ENCODE results near the gene RIC3. TPM values are rescaled to one million over a fixed set of nuclear protein-coding genes. Genes with fewer than 3 reads are reported as not detected.
A peak's percentile ranks its signal among the peaks of the same experiment; 100 is the strongest.

Gene RIC3
- total RNA-seq, 4 donors from 2014 or later: 2.2 to 7.1 (median 4.1) TPM

DNA sequence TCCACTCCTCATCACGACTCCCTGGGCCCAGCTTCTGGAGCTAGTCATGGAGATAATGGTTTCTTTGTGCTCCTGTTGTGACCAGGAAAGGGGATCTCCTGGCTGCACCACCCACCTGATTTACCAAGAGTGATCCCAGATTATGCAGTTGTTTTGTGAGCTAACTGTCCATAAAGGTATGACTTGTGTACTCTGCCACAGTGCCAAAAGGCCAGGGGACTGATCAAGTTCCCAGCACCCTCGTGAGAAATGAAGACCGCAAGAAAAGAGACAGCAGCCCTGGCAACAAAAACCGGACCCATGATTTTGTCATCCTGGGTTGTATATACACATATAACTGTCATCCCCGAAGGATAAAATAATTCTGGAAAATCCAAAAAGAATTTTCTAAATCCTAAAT, 61.2 kb downstream of the RIC3 start:
- in situ Hi-C loops (cut with MboI; ENCODE audit: low sequenced_read_pairs in 4 of 4): loop anchor here in 2 of 4 donors (10.0 kb wide), 2 partner anchors 73 to 213 kb away; no protein-coding TSS in a partner anchor
- intact Hi-C loops (cut with DNase I; ENCODE audit: low total_unique reads): no loop called here
- Histone ChIP-seq H3K4me1 (peaks cover 35 to 44% of the 10 kb centered on the region in 2 donors), H3K36me3 (no peaks in the 10 kb centered on the region), H3K4me3 (peak overlapping the region in 1 of 4 donors; percentile 2), H3K27ac (peak overlapping the region; percentile 5 to 70 (median 63)), H3K27me3 (no peaks in the 10 kb centered on the region), H3K9me3 (no peaks in the 10 kb centered on the region)
- ATAC-seq (peak; percentile 79 to 86), DNase-seq (peak; percentile 48 to 67)
- TF ChIP-seq, protein P1, sequence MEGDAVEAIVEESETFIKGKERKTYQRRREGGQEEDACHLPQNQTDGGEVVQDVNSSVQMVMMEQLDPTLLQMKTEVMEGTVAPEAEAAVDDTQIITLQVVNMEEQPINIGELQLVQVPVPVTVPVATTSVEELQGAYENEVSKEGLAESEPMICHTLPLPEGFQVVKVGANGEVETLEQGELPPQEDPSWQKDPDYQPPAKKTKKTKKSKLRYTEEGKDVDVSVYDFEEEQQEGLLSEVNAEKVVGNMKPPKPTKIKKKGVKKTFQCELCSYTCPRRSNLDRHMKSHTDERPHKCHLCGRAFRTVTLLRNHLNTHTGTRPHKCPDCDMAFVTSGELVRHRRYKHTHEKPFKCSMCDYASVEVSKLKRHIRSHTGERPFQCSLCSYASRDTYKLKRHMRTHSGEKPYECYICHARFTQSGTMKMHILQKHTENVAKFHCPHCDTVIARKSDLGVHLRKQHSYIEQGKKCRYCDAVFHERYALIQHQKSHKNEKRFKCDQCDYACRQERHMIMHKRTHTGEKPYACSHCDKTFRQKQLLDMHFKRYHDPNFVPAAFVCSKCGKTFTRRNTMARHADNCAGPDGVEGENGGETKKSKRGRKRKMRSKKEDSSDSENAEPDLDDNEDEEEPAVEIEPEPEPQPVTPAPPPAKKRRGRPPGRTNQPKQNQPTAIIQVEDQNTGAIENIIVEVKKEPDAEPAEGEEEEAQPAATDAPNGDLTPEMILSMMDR (IDR thresholded peaks at IDR 0.05 in 4 of 5, conservative IDR thresholded peaks at IDR 0.05 in 1 of 5): no peak
- TF ChIP-seq POLR2A (IDR thresholded peaks at IDR 0.05): no peak

DNA sequence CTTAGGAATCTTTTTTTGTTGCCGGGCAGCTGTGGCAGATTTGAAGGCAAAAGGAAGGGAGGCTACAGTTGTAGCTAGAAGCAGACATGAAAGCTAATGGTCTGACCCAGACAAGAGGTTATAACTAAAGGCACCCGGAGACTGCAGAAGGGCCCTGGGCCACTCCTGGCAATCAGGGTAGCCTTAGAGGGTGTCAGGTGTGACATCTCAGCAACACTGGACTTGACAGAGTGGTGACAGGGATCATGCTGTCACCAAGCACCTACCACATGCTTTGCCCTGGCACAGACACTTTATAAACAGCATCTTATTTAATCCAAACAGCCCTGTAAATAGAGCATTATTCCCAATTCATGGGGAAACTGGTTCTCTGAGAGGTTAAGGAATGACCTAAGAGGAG, 62.1 kb downstream of the RIC3 start:
- ATAC-seq (no peak), DNase-seq (no peak)
- peak overlapping the region in 1 of 4 donors; percentile 70 for H3K27ac ChIP-seq
- H3K36me3 ChIP-seq: no peaks in the 10 kb centered on the region
- H3K27me3 ChIP-seq: no peaks in the 10 kb centered on the region
- in situ Hi-C loops (cut with MboI; ENCODE audit: low sequenced_read_pairs in 4 of 4) (loop anchor here in 2 of 4 donors (10.0 kb wide), 2 partner anchors 72 to 212 kb away; no protein-coding TSS in a partner anchor), intact Hi-C loops (cut with DNase I; ENCODE audit: low total_unique reads) (no loop called here)
- H3K4me1 ChIP-seq: peaks cover 35 to 44% of the 10 kb centered on the region in 2 donors
- H3K9me3 ChIP-seq: no peaks in the 10 kb centered on the region
- TF ChIP-seq, protein P1 (IDR thresholded peaks at IDR 0.05 in 4 of 5, conservative IDR thresholded peaks at IDR 0.05 in 1 of 5): no peak
- no peak for TF ChIP-seq POLR2A (IDR thresholded peaks at IDR 0.05)
- H3K4me3 ChIP-seq: no peak overlapping the region

DNA sequence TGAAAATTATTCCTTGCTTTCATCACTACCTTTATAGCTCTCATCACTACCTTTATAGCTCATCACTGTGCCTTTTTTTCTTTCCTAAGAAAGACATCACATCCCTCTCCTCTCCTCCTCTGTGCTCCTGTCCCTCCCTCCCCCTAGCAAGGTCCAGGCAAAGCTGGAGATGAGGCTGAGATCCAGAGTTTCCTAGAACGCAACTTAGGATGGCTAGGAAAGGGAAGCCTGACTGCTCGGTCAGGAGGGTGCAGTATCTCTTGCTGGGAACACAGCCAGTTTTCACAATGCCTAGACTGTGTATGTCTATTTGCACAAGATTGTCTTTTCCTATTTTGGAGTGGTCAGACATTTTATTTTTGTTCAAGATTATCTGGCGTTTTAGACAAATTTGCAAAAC, 63.2 kb downstream of the RIC3 start:
- H3K9me3 ChIP-seq: no peaks in the 10 kb centered on the region
- no peak for TF ChIP-seq POLR2A (IDR thresholded peaks at IDR 0.05)
- TF ChIP-seq, protein P1 (IDR thresholded peaks at IDR 0.05 in 4 of 5, conservative IDR thresholded peaks at IDR 0.05 in 1 of 5): no peak
- H3K27ac ChIP-seq: no peak overlapping the region
- intact Hi-C loops (cut with DNase I; ENCODE audit: low total_unique reads): no loop called here
- peaks cover 30 to 41% of the 10 kb centered on the region in 2 donors for H3K4me1 ChIP-seq
- in situ Hi-C loops (cut with MboI; ENCODE audit: low sequenced_read_pairs in 4 of 4): loop anchor here in 2 of 4 donors (10.0 kb wide), 2 partner anchors 71 to 211 kb away; no protein-coding TSS in a partner anchor
- no peak overlapping the region for H3K4me3 ChIP-seq
- no peaks in the 10 kb centered on the region for H3K27me3 ChIP-seq
- DNase-seq (no peak), ATAC-seq (no peak)
- no peaks in the 10 kb centered on the region for H3K36me3 ChIP-seq

DNA sequence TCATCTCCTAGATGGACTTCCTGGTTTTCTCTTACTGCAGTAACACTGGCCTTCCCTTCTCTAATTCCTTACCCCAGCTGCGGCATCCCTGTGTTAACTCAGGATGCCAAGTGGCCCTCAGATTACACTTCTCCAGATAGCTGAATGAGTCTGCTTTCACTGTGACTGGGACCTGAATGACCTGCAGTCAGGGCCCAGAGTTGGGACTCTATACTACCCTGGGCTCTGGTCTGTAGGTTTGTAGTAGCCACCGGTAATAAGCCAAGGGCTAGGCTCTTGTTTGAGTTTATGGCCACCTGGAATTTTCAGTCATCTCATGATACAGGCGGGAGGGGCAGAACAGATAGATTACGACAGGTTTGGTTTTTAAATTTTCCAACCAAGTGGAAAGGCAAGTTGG, 63.7 kb downstream of the RIC3 start:
- no peaks in the 10 kb centered on the region for H3K9me3 ChIP-seq
- H3K27me3 ChIP-seq: no peaks in the 10 kb centered on the region
- ATAC-seq (no peak), DNase-seq (no peak)
- H3K4me1 ChIP-seq: peaks cover 27 to 35% of the 10 kb centered on the region in 2 donors
- no peak overlapping the region for H3K27ac ChIP-seq
- in situ Hi-C loops (cut with MboI; ENCODE audit: low sequenced_read_pairs in 4 of 4) (loop anchor here in 2 of 4 donors (10.0 kb wide), 2 partner anchors 70 to 210 kb away; no protein-coding TSS in a partner anchor), intact Hi-C loops (cut with DNase I; ENCODE audit: low total_unique reads) (no loop called here)
- TF ChIP-seq, protein P1 (IDR thresholded peaks at IDR 0.05 in 4 of 5, conservative IDR thresholded peaks at IDR 0.05 in 1 of 5): no peak
- no peak for TF ChIP-seq POLR2A (IDR thresholded peaks at IDR 0.05)
- no peak overlapping the region for H3K4me3 ChIP-seq
- no peaks in the 10 kb centered on the region for H3K36me3 ChIP-seq

Data from gastrocnemius medialis (tissue), 4 donors.